HG02678 (cell line): ENCODE results near the gene ROR1.

Source experiments
- ATAC-seq: cut with Tn5 transposase; IDR thresholded peaks from one replicate; pipeline ENCODE4 v1.9.1; 2021; ENCODE audit warnings: mild to moderate bottlenecking, moderate library complexity; ENCODE audit not compliant: unreplicated experiment

Gene ROR1

DNA sequence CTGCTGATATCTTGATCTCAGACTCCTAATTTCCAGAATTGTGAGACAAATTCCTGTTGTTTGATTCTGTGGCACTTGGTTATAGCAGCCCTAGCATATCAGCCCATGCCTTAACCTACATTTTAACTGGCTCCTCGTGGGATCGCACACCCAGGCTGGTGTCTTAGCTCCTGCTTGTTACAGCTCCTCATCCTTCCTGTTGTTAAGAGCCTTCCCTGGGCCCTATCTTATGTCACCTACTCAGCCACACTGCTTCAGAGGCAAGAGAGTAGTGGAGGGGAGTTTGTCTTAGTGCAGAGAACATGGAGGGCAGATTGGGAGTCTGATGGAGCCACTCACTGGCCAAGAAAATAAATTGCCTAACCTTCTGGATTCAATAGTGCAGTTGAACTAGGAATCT lies 131.0 kb downstream of the ROR1 start:
- no peak for ATAC-seq

DNA sequence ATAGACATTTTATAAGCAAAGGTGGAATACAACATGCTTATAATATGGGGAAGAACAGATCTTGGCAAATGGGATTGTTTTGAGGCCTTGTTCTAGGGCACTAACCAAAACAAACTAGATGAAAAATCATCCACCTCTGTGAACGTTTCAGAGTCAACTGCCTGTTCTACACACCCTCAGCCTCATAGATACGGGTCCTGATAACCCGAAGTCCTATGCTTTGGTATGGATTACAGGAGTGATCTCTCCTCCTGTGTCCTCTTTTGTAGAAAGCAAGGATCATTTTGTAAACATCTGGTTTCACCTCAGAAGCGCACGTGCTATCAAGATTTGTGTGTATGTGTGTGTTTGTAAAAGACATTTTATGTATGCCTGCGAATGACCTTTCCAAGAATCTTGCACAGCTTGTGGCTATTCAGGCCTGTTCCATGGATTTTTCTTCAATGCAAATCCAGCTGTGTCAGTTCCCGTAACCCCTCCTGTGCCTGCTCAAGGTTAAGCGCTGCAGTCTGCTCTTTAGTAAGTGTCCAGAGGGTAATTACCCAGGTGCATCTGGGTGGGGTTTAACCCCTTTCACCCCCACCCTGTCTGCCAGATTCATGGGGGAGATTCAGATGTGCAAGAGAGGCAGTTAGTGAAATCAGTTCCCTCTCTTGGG lies 132.4 kb downstream of the ROR1 start:
- no peak for ATAC-seq

DNA sequence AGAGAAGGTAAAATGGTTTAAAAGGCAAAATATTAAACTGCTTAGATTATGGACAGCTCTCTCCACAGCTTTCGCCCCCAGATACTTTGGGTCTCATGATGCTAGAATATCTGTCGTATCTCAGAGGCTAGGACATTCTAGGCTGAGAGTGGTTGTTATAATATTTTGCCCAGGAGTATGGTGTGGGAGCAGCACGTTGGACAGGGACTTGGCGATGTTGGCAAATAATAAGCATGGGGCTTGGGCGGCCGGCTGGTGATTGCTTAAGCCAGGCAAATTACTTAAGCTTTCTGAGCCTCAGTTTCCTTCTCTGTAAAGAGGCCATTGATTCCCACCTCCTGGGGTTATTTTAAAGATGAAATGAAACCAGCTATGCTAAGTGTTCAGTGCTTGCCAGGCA lies 133.2 kb downstream of the ROR1 start:
- ATAC-seq: no peak

DNA sequence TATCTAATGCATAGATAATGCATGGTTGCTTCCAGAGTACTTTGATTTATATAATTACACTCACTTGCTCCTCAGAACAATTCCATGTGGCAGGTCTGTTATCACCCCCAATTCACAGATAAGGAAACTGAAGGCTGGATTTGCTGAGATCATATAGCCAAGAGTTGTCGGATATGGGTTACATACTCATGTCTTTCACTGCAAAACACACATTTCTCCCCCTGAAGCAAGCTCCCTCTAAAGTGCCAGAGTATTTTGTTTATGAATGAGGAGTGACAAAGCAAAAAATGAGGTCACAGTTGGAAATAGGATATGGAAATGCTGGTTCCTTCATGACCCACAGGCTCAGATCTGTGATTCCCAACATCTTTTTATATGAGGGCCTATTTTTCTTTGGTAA lies 134.2 kb downstream of the ROR1 start:
- no peak for ATAC-seq

DNA sequence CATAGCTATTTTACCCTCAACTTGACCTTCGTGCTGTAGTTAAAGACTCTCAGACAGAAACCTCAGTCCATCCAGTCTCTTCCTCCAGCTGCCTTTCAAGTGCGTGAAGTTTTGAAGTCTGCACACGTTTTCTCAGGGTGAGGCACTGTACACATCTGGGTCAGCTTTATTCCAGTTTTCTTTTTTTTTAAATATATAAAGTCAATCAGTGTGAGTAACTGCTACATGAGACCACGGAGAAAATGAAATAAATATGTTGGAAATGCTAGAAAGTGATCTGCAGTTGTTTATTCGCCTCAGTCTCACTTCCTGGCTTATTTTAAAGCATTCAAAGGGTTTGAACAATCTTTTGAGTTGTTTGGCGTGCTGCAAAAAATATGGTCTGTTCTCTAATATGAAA lies 135.7 kb downstream of the ROR1 start:
- ATAC-seq: no peak

DNA sequence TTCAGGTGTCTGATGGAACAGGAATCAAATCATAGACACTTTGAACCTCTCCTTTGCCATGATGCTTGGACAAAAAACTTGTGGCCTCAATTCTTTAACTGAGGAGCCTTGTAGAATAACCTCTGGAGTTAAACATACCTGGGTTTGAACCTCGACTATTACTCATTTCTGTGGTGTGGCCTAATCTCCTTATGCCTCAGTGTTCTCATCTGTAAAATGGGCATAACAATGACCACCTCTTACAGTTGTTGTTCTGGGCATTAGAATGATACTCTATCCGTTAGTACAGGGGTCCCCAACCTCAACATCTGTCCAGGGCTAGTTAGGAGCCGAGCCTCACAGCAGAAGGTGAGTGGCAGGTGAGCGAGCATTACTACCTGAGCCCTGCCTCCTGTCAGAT lies 137.2 kb downstream of the ROR1 start:
- ATAC-seq: no peak

DNA sequence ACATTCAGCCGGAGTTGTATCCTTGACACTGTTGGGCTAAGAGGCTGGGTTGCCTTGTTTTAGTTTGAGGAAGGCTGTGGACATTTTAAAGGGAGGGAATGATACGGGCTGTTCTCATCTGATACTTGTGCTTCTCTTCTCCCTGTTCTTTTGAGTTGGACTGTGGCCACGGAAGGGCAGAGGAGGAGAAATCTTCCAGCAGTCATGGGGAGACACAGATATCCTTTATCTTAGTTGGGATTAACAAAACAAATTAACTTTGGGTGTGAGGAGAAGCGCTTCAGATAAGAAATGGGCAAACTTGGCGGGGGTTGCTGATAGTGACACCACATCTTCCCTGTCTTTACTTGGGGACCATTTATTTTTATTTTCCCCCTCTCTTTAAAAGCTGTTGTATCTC lies 138.8 kb downstream of the ROR1 start:
- ATAC-seq: no peak

DNA sequence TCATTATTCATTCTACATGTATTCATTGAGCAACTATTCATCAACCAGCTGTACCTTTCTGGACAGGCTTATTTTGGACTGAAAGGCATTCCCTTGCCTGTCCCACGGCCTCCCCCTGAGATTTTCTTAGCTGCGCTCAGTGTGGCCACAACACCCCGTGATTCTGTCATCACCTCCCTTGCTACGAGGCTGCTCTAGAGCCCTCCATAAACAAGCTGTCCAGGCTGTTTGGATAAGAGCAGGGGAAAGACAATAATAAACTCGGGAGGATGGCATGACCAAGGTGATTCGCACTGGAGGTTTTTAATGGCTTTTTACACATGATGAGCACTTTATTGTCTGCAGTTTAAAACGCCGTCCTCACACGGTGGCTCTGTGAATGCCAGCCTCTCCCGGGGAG lies 139.7 kb downstream of the ROR1 start:
- no peak for ATAC-seq

DNA sequence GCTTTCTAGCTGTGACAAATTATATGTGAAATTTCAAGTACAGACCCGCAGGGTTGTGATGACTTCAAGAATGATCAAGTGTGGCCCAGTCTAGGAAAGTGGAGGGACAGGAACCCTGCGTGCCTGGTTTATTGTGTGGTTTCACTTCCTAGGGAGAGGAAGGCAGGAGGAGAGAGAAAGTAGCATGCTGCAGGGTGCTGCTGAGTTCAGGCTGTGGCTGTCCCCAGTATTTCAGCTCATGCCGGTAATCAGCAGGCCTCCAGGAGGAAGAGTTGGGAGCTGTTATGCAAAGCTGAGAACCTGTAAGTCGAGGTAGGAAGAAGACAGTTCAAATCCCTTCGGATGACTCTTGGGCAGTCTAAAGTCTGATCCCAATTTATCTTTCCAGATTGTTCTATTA lies 140.4 kb downstream of the ROR1 start:
- ATAC-seq: no peak

DNA sequence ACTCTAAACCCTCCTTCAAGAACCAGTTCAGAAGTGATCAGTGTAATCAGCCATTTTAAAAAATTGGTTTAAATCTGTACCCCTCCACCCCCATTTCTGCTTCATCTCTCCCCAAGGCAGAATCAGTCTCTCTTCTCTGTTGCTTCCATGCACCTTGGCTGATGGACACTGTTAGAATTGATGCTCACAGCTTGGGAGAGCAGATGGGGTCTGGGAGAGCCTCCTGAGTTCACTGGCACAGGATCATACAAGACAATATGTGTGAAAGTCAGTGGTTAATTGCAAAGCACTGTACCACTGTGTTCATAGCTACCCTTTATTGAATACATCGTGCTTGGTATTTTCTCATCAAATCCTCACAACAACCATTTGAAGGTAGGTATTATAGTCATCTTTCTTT lies 140.9 kb downstream of the ROR1 start:
- no peak for ATAC-seq

DNA sequence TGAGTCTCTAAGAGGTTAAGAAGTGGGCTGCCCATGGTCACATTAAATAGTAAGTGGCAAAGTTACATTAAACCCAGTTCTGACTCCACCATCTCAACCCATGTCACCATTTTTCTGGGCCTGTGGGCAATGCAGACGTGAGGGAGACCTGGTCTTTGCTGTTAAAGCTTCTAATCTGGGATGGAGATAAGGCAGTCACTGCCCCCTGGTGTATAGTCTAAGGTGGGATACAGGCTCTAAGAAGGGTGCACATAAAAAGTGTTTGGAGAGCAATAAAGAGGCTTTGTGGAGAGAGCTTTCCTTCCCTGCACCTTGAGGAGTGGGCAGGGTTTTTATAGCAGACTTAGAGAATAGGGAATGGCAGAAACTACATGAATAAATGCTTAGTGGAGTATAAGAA lies 141.3 kb downstream of the ROR1 start:
- no peak for ATAC-seq

DNA sequence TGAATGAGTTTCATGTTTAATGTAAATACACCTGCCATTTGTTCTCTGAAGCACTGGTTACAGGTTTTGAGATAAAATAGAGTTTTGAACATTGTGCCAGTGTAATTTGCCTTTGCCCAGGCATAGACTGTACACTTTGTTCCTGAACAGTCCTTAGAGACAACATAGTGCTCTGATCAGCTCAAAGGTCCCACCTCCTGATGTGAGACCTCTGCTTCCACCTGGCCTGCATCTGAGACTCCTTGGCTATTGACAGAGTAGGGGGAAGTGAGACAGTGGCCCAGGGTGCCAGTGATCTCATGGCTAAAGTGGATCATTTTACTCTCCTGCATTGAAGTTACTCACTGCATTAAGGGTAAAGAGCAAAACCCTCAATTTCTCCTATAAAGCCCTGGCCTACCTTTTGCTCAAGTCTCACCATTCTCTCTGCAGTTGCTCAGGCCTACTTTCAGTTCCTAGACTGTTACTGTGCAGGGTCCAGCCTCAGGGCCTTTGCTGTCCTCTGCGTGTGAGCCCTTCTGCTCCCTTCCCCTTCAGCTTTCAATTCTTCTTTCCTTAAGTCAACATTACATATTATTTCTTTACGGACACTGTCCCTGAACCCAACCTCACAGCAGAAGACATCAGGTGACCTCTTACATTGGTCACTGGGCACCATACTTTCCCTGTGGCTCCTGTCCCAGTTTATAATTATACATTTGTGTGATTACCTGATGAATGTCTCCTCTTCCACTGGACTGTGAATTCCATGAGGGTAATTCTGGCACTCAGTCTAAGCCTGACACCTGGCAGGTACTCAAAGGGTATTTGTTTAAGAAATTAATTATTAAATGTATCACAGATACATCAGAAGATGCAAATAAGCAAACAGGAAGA lies 142.9 kb downstream of the ROR1 start:
- no peak for ATAC-seq

DNA sequence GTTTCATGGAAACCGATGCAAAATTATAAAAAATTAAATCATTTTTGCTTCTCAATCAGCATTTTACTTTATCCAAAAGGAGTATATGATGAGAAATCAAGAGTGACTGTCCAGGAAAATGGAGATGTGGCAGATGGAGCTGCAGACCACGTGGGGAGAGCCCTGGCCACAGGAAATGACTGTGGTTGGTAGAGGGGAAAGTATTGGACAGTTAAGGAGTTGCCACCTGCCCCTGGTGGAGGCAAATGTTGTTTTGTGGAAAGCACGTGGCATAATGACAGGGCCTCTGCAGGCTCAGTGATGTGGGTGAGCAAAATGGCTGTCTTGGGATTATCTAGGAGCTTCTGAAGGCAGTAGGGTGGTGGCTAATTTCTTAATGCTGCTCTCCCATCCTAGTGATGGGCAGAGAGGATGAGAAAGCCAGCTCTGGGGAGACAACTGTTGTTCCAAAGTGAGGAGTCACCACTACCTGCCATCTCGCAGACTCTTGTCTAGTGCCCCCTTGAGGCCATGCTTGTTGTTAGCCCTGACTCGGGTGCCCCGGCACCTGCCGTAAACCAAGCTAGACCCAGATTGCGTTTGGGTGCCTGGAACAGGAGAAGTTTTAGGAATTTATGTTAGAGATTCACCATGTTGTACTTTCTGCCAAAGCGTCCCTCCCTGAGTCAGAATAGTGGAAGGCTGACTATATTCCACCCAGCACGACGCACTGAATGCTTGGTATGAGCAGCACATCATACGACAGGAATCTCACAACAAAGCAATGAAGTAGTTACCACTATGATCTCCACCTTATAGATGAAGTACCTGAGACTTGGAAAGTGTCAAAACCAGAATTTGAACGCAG lies 144.0 kb downstream of the ROR1 start:
- ATAC-seq: no peak

DNA sequence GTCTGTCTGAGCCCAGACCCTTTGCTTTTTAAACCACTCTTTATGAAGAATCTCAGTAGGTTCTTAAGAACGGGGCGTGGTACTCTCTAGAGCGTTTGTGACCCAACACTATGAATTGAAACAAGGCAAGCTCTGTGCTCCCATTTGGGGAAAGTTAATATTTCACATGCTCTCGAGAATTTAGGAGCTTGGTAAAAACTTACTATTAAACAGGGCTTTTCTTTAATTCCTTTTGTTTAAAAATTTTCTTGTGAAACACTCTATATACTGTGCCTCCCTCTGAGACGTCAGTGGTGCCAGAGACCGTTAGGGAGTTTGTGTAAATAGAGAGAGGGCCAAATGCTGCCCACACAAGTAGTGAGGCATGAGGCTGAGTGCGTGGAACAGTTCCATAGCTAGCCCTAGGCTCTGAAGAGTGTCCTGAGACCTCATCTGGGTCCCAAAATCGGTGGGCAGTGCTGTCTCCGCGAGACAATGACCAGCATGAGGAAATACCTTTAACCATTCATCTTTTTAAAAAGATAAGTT lies 144.7 kb downstream of the ROR1 start:
- ATAC-seq: no peak

DNA sequence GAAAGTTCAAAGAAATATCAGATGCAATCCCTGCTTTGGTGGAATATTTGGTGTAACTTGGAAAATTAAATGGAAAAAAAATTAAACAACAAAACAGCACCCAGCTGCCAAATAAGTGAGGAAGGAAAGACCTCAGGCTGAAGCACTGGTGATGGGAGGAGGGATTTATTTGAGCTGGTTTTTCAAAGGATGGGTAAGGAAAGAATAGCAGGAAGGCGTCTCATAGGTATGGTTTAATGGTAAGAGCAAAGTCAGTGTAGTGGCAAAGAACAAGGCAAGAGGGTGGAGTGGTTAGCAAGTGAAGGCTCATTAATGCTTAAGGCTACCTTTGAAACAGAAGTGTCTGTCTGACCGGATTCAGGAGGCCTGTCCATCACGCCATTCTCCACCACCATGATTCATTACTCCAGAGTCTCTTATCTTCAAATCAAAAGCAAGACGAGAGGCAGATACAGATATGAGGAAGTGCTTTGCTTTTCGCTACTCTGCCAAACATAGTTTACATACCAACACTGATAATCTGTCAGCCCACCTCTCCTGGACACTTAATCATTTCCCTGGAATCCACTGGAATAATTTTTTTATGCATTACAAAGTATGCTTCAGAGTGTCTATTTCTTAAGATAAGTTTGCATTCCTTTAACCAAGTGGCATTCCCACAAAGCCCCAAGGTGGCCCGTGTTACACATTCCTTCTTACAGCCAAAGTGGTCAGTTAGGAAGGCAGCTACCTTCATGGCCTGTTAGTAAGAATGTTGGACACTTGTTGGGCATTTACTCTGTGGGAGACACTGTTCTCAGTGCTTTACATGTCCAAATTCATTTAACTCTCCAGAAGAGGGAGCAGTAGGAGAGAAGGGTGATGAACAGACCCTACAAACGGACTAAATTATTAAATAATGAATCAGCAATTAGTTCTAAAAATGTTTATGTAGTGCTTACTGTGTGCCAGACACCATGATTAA lies 146.6 kb downstream of the ROR1 start:
- no peak for ATAC-seq

DNA sequence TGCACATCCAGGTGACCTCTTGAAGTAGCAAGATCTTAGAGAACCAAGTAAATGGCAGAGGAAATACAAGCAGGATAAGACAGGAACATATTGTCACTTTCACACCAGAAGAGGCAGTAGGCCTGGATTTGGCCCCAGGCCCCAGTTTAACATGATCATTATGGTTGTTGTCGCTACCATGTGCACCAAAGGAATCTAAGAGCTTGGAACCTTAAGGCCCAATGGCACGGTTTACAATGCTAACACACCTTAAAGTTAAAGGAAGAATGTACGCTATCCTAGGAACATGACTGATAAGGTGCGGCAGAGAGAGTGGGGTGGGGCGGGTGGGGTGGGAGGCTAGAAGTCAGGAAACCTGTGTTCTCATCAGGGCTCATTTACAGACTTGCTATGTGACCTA lies 147.5 kb downstream of the ROR1 start:
- ATAC-seq: no peak

DNA sequence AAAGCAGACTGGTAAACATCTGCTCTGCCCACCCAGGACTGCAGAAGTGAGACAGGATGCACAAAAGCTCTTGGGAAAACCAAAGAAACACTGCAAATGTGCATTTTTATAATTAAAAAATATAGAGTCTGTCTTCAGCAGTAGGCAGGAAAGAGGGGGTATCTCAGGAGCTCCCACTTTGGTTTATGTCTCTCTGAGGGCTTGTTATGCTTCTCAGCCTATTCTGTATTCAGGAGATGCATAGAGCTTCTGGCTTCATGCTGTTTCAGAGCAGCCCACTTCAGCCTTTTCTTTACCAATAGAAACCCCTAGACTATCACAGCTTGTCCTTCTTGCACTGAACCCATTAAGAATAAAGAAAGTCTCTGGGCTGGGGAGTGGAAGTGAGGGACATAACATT lies 148.0 kb downstream of the ROR1 start:
- no peak for ATAC-seq

DNA sequence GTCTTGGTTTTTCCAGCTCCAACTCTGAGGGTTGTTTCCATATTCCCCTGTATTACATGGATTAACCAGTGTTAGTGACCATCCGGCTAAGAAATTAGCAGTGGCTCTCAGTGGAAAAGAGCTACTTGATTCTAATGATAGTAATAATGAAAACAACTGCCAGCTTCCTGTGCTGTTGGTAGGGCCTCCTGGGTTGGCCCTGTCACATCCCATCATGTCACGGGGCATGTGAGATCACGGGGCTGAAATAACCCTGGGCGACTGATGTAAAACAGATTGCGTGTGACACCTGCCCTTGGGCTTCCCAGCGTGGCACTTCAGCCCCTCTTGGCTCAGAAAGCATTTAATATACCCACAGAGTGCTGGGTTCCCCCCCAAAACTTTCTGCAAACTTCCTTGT lies 149.0 kb downstream of the ROR1 start:
- ATAC-seq: no peak

DNA sequence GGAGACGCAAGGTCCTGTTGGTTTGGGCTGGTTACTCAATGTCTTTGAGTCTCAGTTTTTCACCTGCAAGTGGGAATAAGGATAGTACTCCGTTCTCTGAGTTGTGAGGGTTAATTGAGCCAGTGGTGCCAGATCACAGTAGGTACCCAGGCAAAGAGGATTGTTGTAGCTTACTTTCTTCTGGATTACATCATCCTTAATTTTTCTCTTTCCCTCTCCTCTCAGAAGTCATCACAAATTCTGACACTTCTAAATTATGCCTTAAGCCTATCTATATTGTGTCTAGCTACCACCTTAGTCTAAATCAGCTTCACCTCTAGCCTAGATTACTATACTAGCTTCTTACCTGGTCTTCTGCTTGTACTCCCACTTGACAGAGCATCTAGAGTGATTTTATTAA lies 149.5 kb downstream of the ROR1 start:
- no peak for ATAC-seq

DNA sequence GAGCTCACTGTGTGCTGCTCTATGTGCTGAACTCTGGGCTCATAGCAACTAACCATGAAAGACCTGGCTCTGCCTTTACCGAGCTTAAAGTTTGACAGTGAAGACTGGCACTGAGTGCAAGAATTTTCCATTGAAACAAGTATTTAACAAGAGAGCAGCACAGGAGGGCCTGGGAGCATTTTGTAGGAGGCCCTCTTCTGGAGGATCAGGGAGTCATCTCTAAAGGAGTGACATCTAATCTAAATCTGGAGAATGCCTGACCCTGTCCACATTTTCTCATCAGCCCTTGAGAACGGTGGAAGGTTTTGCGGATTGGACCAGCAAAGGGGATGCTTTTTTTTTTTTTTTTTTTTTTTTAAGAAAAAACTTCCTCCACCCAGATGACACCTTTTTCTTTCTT lies 150.8 kb downstream of the ROR1 start:
- ATAC-seq: no peak
